NOMO-1 (cell line): ENCODE measurements around the gene ARID4A.
"Not testable (repeated sequence)": the region's sequence is repeated elsewhere in the genome, so short reads cannot be mapped to it uniquely, and the experiment has no call there.

Experiments
- DNase-seq, 2 experiments: peaks; one replicate each; lab custom pipeline; 2025; ENCODE audit not compliant: unreplicated experiment in 2 of 2; lab: John Stamatoyannopoulos, UW

The ARID4A gene, protein sequence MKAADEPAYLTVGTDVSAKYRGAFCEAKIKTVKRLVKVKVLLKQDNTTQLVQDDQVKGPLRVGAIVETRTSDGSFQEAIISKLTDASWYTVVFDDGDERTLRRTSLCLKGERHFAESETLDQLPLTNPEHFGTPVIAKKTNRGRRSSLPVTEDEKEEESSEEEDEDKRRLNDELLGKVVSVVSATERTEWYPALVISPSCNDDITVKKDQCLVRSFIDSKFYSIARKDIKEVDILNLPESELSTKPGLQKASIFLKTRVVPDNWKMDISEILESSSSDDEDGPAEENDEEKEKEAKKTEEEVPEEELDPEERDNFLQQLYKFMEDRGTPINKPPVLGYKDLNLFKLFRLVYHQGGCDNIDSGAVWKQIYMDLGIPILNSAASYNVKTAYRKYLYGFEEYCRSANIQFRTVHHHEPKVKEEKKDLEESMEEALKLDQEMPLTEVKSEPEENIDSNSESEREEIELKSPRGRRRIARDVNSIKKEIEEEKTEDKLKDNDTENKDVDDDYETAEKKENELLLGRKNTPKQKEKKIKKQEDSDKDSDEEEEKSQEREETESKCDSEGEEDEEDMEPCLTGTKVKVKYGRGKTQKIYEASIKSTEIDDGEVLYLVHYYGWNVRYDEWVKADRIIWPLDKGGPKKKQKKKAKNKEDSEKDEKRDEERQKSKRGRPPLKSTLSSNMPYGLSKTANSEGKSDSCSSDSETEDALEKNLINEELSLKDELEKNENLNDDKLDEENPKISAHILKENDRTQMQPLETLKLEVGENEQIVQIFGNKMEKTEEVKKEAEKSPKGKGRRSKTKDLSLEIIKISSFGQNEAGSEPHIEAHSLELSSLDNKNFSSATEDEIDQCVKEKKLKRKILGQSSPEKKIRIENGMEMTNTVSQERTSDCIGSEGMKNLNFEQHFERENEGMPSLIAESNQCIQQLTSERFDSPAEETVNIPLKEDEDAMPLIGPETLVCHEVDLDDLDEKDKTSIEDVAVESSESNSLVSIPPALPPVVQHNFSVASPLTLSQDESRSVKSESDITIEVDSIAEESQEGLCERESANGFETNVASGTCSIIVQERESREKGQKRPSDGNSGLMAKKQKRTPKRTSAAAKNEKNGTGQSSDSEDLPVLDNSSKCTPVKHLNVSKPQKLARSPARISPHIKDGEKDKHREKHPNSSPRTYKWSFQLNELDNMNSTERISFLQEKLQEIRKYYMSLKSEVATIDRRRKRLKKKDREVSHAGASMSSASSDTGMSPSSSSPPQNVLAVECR

DNA sequence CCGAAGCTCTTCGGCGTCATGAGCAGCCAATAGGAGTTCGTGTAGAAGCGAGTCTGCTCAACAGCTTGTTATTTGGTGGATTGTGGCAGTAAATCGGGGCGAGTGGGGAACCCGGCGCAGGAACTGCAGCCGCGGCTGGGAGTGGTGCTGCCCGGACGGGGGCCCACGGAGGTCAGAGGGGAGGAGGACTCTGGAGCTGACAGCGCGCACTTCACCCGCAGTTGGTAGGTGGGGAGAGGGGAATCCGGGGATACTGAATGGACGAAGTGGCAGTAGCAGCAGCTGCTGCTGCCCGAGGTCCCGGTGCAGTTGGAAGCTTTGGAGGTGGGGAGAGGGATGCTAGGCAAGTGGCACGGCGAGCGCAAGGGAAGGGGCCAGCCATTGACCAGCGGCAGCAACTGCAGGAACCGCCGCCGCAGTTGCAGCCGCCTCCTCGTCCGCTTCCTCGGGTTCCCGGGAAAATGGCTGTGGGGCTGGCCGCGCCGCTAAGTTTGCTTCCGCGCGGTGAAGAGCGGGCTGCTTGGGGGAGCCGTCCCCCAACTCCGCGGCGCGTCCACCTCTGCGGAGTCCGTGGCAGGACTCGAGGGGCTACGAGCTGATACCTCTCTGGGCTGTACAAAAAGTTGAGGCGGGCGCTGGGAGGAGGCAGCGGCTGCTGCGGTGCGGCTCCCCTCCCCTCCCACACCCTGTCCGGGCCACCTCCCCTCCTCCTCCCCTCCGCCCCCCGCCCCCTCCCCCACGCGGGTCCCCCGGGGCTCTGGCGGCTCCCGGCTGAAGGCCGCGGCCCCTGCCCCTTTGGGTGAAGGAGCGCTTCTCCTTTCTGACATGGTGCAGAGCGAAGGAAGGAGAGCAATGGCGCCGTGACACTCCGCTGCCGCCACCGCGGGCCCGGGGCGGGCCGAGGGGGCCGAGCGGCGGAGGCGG is at the start of gene ARID4A:
Gene ARID4A, plus strand, starts transcription at position 79 of the 924 bp plus-strand sequence. CDS start 1,300 bp downstream, outside the sequence.
- peak; percentile 21 to 26 for DNase-seq

DNA sequence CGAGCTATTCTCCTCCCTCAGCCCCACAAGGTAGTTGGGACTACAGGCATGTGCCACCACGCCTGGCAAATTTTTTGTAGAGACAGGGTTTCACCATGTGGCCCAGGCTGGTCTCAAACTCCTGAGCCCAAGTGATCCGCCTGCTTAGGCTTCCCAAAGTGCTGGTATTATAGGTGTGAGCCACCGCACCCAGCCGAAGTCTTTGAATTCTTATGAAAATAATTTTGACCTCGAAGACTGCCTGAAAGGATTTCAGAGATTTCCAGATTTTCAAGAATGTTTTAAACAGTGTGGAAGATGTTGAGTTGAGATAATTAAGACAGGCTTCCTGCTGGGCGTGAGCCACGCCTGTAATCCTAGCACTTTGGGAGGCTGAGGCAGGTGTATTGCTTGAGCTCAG is 48.7 kb upstream of the ARID4A start:
- DNase-seq = no peak

DNA sequence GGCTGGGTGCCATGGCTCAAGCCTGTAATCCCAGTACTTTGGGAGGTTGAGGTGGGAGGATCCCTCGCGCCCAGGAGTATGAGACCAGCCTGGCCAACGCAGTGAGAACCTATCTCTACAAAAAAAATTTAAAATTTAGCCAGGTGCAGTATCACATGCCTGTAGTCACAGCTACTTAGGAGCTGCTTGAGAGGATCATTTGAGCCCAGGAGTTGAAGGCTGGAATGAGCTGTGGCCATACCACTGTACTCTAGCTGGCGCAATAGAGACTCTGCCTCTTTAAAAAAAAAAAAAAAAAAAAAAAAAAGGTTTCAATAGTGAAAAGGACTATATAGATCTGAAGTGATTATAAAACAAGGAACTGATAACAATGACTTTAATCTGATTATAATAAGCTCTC is 40.2 kb upstream of the ARID4A start:
- DNase-seq = no peak

DNA sequence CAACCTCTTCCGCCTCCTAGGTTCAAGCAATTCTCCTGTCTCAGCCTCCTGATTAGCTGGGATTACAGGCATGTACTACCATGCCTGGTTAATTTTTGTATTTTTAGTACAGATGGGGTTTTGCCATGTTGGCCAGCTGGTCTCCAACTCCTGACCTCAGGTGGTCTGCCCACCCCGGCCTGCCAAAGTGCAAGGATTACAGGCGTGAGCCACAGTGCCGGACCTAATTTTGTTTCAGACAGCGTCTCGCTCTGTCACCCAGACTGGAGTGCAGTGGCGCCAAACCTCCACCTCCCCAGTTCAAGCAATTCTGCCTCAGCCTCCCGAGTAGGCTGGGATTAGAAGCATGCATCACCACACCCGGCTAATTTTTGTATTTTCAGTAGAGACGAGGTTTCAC is 36.4 kb upstream of the ARID4A start:
- DNase-seq = not testable (repeated sequence)

DNA sequence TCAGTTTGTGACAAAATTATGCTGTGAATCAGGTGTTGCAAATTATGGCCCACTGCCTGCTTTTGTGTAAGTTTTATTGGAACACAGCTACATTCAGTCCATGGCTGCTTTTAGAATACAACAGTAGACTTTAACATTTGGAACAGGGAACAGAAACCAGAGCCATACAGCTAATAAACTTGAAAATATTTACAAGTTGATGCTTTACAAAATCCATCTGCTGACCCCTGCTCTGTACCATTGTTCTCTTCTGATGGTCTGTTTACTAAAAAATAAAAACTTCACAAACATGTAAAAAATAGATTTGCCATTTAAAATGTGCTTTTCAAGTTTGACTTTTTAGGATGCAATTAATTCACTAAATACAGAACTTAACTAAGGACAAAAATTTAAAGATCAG is 33.0 kb upstream of the ARID4A start:
- no peak for DNase-seq

DNA sequence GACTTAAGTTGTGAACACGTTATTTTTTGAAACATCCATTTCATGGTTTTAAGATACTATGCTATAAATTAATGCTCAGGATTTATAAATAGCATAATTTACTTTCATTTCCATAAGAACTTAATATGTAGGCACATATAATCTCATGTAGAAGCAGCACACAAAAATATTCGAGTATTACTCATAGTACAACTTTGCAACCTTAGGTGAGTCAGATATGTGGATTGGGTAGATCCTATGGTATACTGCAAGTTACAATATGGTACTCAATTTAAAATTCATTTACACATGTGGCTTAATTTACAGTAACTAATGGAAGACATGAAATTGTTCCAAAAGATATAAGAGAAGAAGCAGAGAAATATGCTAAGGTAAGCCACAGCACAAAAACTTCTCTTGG is 27.7 kb upstream of the ARID4A start:
- no peak for DNase-seq

DNA sequence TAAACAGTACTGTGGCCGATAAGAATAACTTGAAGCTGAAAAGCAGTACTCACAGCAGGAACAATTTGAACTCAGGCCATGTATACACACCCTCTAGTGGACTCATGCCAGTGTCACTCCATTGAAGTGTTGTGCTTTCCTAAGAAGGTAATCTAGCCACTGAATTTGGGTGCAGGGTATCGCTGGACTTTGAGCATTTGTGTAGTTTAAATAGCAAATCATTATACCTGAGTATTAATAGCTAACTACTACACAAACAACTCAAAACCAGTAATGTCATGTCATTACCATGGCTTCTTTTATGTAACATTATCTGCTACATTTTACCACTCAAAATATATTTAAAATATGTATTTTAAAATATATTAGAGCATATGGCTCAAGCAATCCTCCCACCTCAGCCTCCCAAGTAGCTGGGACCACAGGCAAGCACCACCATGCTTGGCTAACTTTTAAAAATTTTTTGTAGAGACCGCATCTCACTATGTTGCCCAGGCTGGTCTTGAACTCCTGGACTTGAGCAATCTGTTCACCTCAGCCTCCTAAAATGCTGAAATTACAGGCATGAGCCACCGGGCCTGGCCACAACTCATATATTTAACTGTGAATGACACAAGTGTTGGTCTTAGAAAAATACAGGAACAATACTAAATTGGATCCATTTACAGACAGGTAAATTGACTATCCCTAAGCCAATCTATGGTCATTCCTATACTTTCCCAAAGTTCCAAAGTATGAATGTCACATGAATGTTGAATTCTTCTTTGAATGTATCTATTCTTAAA is 25.6 kb upstream of the ARID4A start:
- no peak for DNase-seq

DNA sequence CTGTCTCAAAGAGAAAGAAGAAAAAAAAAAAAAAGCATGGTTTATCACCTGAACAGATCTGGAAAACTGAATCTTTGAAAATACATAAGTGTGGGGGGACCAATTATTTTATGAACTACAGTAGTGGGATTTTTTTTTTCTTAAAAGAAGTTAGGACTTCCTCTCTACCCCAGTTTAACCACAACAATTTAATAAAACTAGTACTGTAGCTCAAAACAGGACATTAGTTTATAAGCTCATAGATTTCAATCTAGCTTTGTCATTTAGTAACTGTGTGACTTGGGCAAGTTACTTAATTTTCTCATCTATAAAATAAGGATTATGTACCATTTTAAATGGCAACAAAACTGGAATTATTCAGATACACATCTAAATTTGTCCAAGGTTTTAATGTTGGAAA is 23.5 kb upstream of the ARID4A start:
- DNase-seq = peak in 1 of 2 experiments; percentile 7

DNA sequence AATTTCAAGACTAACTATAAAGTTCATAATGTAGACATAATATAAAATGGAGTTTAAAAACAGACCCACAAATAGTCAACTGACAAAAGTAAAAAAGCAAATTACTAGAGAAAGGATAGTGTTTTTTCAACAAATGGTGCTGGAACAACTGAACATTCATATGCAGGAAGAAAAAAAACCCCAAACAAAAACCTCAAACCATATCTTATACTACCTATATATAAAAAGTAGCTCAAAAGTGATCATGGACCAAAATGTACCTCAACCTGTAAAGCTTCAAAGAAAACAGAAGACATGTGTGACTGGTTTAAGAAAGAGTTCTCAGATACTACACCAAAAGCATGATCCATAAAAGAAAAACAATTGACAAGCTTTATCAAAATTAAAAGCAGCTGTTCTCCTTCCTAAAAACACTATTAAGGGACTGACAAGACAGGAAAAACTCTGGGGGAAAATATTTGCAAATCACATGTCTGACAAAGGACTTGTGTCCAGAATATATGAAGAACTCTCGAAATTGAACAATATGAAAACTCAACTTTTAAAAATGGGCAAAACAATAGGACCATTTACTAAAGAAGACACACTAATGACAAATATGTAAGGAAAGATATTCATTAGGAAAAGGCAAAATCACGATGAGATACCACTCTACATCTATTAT is 22.7 kb upstream of the ARID4A start:
- DNase-seq = no peak

DNA sequence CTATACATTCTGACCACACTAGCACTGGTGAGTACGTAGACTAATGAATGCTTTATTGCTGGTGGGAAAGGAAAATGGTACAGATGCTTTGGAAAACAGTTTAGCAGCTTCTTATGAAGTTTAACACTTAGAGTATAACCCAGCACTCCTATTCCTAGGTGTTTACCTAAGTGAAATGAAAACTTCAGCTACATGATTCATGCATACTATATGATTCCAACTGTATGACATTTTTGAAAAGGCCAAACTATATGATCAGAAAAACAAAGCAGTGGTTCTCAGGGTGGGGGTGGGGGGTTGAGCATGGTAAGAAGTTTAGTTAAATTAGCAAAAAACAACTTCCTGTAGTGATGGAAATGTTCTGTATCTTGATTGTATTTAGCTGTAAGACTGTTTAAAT is 22.1 kb upstream of the ARID4A start:
- DNase-seq = no peak

DNA sequence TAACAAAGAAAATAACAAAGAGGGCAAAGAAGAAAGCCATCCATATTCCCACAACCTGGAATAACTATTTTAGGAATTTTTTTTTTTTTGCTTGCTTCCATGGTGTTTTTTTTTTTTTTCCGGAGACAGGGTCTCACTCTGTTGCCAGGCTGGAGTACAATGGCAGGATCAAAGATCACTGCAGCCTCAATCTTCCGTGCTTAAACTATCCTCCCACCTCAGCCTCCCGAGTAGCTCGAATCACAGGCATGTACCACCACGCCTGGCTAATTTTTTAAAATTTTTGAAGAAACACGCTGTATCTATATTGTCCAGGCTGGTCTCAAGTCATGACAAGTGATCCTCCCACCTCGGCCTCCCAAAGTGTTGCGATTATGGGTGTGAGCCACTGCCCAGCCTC is 20.2 kb upstream of the ARID4A start:
- no peak for DNase-seq

DNA sequence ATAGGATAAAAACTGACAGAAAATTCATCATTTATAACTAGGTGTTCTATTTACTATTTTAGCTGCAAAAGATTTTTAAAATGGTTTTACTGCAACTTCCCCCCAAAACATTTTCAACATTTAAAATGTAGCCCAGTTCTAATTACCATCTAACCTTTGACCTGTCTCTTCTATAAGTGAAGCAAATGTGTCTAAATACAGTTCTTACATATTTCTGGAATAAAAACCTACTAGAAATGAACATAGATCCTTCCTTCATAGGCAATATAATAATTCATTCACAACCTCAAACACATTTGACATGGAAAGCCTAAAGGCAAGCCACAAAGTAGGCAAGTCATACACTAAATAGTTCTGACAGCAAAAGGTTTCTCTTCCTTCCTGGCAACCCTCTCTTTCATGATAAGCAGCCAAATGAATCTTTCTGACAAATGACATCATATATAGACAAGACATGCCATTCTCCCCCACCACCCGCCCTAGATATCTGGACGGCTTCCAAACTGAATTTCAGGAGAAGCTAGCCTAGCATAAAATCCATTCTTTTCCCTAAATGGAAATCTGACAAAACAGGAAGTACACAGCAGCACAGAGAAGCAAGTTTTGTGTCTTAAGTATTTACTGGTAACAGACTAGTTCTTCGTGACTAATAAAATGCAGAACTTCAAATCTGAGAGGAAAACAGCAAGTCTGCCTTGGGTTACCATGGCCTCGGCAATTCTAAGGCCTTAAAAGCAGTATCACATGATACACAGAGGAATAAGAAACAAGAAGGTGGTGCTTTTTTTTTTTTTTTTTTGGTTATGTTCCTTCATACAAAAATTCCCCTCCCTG is 17.2 kb upstream of the ARID4A start:
- DNase-seq = peak; percentile 31 to 79

DNA sequence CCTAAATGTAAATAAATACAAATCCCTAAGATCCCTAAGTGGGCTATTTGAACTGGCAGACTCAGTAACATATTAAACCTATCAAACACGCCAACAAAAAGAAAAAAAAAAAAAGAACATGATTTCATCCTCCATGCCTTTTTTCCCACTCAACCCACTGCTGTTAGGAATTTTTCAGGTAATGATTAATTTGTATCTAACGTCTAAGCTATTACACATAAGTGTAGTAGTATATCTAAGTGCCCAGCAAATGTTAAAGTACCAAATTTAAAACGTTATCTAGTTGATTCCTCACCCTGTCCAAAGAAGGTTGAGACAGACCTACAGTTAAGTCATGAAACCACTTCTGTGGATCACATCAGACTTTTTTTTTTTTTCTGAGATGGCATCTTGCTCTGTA is 16.4 kb upstream of the ARID4A start:
- no peak for DNase-seq

DNA sequence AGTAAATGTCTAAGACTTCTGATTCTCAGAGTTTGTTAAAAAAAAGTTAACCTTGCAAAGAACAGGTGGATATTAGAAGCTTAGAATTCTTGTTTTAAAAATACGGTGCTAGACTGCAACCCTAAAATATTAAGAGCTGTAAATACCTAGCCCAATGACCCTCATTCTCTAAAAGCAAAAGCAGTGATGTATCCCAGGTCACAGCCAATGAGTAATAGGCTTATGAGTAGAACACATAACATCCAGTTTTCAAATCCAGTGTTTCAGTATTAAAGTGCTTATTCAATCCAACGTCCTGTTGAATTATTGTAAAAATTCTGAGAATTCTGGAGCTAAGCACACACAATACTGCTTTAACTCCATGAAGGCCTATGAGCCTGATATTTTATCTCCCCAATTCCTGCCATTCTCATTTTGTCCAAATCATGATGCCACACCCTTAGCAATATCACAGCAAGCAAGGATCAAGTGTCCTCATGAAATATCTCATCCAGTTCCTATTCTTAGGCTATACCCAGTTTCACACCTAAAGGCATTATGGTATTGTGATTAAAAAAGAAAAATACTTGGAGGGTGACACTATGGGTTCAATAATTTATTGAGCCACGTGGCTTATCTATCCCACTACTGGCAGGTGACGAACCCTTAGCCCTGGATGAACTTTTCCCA is 15.3 kb upstream of the ARID4A start:
- no peak for DNase-seq

DNA sequence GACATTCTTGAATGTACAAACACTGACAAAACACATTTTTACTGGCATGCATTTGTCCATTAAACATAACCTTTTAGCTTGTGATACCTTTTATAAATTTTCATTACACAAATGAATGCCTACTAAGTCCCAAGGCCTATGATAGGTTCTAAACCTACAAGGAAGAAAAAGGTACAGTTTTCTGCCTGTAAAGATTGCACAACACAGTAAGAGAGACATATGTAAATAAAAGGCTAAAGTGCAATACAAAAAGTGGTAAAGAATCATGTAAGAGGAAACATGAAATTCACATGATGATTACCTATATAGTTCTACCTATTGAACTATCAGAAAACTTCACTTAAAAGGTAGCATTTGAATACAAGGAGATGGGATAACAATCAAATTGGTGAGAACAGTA is 14.6 kb upstream of the ARID4A start:
- DNase-seq = no peak

DNA sequence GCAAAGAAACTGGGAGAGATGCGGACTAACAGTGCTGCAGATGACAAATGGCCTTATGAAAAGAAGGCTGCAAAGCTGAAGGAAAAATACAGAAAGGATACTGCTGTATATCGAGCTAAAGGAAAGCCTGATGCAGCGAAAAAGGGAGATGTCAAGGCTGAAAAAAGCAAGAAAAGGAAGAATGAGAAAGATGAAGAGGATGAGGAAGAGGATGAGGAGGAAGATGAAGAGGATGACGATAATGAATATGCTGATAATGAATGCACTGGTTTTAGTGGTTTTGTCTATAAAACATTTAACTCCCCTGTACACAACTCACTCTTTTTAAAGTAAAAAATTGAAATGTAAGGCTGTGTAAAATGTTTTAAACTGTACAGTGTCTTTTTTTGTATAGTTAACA is 13.2 kb upstream of the ARID4A start:
- no peak for DNase-seq

DNA sequence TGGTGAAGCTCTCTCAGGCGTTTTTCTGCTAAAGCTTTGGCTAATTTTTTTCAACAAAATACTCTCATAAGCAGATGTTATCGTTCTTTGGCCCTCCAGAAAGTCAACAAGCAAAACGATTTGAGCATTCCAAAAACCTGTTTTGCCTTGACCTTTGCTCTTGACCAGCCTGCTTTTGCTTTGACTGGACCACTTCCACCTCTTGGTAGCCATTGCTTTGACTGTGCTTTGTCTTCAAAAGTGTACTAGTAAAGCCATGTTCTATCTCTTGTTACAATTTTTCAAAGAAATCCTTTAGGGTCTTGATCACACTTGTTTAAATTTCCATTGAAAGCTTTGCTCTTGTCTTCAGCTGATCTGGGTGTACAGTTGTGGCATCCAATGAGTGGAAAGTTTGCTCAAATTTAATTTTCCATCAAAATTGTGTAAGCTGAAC is 10.7 kb upstream of the ARID4A start:
- DNase-seq = no peak
